Stimulated activated effector memory CD8-positive, alpha-beta T cell treated with anti-CD3 and anti-CD28 coated beads, Interleukin-12 subunit alpha, Interleukin-12 subunit beta, amount 100 ng/mL, for 72 hours (primary cell): ENCODE results near the gene KCTD7.
"Not testable (repeated sequence)": the region's sequence is repeated elsewhere in the genome, so short reads cannot be mapped to it uniquely, and the experiment has no call there.

Experiments
- ATAC-seq: fragments of 150-1000 bp; cut with Tn5 transposase; 2 replicates; pipeline ENCODE4 v1.10.0; 2021
- DNase-seq, 2 donors: peaks; one replicate each; pipeline ENCODE4 v3.0.0; 2021 to 2022; ENCODE audit warnings: low spot score in 2 of 2
- H3K27ac Mint-ChIP-seq: one replicate; pipeline ENCODE4 v1.8.0; 2022; ENCODE audit warnings: mild to moderate bottlenecking, mixed read lengths
- H3K36me3 Mint-ChIP-seq: one replicate; pipeline ENCODE4 v1.8.0; 2022; ENCODE audit warnings: mild to moderate bottlenecking, mixed read lengths
- H3K4me1 Mint-ChIP-seq: one replicate; pipeline ENCODE4 v1.8.0; 2022; ENCODE audit warnings: mixed read lengths
- H3K4me3 Mint-ChIP-seq: one replicate; pipeline ENCODE4 v1.8.0; 2022; ENCODE audit warnings: mild to moderate bottlenecking, mixed read lengths
- H3K9me3 Mint-ChIP-seq: one replicate; pipeline ENCODE4 v1.8.0; 2022; ENCODE audit warnings: mixed read lengths

KCTD7 gene

DNA sequence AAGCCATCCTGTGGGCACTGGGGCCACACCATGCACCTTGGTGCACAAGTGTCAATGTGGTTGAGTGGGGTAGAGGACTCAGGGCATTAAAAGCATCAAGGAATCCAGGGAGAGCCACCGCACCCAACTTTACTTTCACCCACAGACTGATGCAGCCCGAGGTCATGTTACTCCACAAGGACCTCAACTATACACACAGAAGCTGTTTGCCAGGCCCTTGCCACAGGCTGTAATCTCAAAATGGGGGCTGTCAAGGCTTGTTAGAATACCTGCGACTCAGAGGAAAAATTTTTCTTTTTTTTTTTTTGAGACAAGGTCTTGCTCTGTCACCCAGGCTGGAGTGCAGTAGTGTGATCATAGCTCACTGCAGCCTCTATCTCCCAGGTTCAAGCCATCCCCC is 26.5 kb upstream of the KCTD7 start:
- H3K36me3 Mint-ChIP-seq, result no peaks in the 10 kb centered on the region
- ATAC-seq (no peak), DNase-seq (no peak)

DNA sequence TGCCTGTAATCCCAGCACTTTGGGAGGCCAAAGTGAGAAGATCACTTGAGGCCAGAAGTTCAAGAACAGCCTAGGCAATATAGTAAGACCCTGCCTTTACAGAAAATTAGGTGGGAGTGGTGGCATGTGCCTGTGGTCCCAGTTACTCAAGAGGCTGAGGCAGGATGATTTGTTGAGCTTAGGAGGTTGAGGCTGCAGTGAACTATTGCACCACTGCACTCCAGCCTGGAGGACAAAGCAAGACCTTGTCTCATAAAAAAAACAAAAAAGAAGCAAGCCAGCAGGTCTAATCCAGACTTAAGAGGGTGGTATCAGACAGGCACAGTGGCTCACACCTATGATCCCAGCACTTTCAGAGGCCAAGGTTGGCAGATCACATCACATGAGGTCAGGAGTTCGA is 24.5 kb upstream of the KCTD7 start:
- H3K27ac Mint-ChIP-seq, result no peak overlapping the region
- H3K9me3 Mint-ChIP-seq, result no peaks in the 10 kb centered on the region
- DNase-seq (no peak), ATAC-seq (no peak)
- H3K36me3 Mint-ChIP-seq, result no peaks in the 10 kb centered on the region
- H3K4me1 Mint-ChIP-seq, result no peaks in the 10 kb centered on the region
- H3K4me3 Mint-ChIP-seq, result no peak overlapping the region

More for the DNA sequence above, 26.5 kb upstream of the KCTD7 start:
- Mint-ChIP-seq H3K9me3 (no peaks in the 10 kb centered on the region), H3K4me1 (no peaks in the 10 kb centered on the region), H3K27ac (no peak overlapping the region), H3K4me3 (no peak overlapping the region)

DNA sequence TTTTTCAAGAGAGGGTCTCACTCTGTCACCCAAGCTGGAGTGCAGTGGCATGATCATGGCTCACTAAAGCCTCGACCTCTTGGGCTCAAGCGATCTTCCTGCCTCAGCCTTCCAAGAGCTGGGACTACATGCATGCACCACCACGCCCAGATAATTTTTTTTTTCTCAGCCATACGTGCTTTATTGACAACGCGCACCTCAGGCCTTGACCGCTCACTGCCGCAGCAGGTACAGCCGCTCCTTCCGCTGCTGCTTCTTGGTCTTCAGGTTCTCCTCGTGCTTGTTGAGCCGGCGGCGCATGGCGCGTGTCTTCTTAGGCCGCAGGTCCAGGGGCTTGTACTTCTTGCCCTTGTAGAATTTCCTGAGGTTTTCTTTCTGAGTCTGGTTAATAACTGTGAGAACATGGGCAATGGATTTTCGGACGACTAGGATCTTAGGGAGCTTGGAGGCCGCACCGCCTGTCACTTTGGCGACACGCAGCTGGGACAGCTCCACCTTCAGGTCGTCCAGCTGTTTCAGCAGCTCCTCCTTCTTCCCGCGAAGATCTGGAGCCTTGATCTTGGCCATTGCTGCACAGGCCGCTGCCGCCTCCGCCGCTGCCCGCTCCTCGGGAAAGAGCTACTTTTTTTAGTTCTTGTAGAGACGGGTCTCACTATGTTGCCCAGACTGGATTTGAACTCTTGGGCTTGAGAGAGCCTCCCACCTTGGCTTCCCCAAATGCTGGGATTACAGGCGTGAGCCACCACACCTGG is 22.0 kb upstream of the KCTD7 start:
- H3K9me3 Mint-ChIP-seq, H3K27ac Mint-ChIP-seq, DNase-seq, H3K4me3 Mint-ChIP-seq, ATAC-seq, H3K36me3 Mint-ChIP-seq, H3K4me1 Mint-ChIP-seq: not testable (repeated sequence)

DNA sequence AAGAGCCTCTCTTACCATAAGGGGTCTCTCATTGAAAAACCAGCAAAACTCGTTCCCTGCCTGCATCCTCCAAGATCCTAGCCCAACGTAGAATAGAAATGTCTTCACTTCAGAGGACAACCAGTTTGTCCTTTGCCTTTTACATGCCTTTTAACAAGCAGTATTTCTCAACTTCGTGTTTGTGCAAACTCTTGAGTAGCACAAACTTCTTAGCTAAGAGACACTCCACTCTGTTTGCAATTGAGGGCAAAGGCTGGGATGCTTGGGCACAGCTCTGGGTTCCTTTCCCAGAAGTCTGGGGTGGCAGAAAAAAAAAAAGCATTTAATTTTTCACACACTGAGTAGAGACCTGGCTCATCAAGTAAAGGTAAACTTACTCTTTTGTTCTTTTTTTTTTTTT is 19.5 kb upstream of the KCTD7 start:
- no peak overlapping the region for H3K27ac Mint-ChIP-seq
- H3K36me3 Mint-ChIP-seq, result no peaks in the 10 kb centered on the region
- H3K4me1 Mint-ChIP-seq, result no peaks in the 10 kb centered on the region
- H3K4me3 Mint-ChIP-seq, result no peak overlapping the region
- H3K9me3 Mint-ChIP-seq, result no peaks in the 10 kb centered on the region
- DNase-seq (no peak), ATAC-seq (no peak)

DNA sequence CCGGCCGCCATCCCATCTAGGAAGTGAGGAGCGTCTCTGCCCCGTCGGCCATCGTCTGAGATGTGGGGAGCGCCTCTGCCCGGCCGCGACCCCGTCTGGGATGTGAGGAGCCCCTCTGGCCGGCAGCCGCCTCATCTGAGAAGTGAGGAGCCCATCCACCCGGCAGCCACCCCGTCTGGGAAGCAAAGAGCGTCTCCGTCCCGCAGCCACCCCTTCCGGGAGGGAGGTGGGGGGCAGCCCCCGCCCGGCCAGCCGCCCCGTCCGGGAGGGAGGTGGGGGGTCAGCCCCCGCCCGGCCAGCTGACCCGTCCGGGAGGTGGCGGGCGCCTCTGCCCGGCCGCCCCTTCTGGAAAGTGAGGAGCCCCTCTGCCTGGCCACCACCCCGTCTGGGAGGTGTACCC is 14.1 kb upstream of the KCTD7 start:
- not testable (repeated sequence) for H3K27ac Mint-ChIP-seq, DNase-seq, ATAC-seq, H3K36me3 Mint-ChIP-seq, H3K4me1 Mint-ChIP-seq, H3K9me3 Mint-ChIP-seq, H3K4me3 Mint-ChIP-seq

DNA sequence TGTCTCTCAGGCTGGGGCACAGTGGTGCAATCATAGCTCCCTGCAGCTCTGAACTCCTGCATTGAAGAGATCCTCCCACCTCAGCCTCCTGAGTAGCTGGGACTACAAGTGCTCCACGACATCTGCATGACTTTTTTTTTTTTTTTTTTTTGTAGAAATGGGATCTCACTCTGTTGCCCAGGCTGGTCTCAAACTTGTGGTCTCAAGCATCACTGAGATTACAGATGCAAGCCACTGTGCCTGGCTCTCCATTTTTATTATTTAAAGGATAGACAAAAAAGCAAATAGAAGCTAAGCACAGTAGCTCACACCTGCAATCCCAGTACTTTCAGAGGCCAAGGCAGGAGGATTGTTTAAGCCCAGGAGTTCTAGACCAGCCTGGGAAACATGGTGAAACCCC is 13.0 kb upstream of the KCTD7 start:
- no peak overlapping the region for H3K4me3 Mint-ChIP-seq
- ATAC-seq (no peak), DNase-seq (no peak)
- no peaks in the 10 kb centered on the region for H3K4me1 Mint-ChIP-seq
- no peak overlapping the region for H3K27ac Mint-ChIP-seq
- no peaks in the 10 kb centered on the region for H3K9me3 Mint-ChIP-seq
- no peaks in the 10 kb centered on the region for H3K36me3 Mint-ChIP-seq

GRCh38 chr7:66617295-66617694 is 11.4 kb upstream of the KCTD7 start:
- no peaks in the 10 kb centered on the region for H3K9me3 Mint-ChIP-seq
- no peaks in the 10 kb centered on the region for H3K36me3 Mint-ChIP-seq
- H3K27ac Mint-ChIP-seq, result no peak overlapping the region
- no peak overlapping the region for H3K4me3 Mint-ChIP-seq
- H3K4me1 Mint-ChIP-seq, result no peaks in the 10 kb centered on the region
- ATAC-seq (no peak), DNase-seq (no peak)

- not testable (repeated sequence) for H3K4me1 Mint-ChIP-seq, H3K4me3 Mint-ChIP-seq, H3K9me3 Mint-ChIP-seq, H3K27ac Mint-ChIP-seq, H3K36me3 Mint-ChIP-seq, DNase-seq, ATAC-seq
Observed at GRCh38 chr7:66619341-66619948, 9.2 kb upstream of the KCTD7 start.

GRCh38 chr7:66626331-66626934 is 2.2 kb upstream of the KCTD7 start:
- H3K9me3 Mint-ChIP-seq, result no peaks in the 10 kb centered on the region
- H3K4me3 Mint-ChIP-seq, result no peak overlapping the region
- H3K4me1 Mint-ChIP-seq, result peaks cover 28% of the 10 kb centered on the region
- no peak overlapping the region for H3K27ac Mint-ChIP-seq
- no peak for ATAC-seq
- H3K36me3 Mint-ChIP-seq, result no peaks in the 10 kb centered on the region
- DNase-seq, result no peak

DNA sequence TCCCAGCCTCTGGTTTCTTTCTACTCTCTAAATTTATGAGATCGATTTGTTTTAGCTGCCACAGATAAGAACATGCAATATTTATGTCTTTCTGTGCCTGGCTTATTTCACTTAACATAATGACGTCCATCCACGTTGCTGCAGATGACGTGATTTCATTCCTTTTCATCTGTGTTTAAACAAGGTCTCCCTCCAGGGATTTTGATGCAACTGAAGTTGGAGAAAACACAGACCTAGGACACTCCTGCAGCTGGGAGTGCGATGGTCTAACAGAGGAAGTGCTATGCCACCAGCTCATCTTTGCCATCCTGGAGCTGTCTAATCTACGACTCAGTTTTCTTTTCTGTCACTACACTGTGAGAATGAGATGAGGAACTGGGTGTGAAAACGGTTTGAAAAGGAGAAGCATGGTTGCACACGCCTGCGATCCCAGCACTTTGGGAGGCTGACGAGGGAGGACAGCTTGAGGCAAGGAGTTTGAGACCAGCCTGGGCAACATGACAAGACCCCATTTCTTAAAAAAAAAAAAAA is 1.5 kb upstream of the KCTD7 start:
- Mint-ChIP-seq H3K9me3 (no peaks in the 10 kb centered on the region), H3K4me3 (peak overlapping the region; percentile 61), H3K27ac (no peak overlapping the region), H3K36me3 (no peaks in the 10 kb centered on the region), H3K4me1 (peaks cover 36% of the 10 kb centered on the region)
- DNase-seq (no peak), ATAC-seq (no peak)

DNA sequence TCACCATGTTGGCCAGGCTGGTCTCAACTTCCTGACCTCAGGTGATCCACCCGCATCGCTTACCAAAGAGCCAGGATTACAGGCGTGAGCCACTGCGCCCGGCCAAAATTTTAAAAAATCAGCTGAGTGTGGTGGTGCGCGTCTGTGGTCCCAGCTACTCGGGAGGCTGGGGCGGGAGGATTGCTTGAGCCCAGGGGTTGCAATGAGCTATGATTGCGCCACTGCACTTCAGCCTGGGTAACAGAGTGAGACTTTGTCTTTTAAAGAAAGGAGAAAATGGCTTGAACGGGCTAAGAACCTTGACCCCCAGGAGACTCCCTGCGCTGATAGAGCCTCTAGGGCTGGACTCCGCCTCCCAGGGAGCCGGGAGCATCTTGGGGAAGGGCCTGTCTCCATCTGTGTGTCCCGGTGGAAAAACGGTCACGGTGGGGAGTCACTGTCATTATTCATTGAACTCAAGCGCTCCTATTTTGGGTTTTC is 760 bp upstream of the KCTD7 start:
- no peak for DNase-seq

DNA sequence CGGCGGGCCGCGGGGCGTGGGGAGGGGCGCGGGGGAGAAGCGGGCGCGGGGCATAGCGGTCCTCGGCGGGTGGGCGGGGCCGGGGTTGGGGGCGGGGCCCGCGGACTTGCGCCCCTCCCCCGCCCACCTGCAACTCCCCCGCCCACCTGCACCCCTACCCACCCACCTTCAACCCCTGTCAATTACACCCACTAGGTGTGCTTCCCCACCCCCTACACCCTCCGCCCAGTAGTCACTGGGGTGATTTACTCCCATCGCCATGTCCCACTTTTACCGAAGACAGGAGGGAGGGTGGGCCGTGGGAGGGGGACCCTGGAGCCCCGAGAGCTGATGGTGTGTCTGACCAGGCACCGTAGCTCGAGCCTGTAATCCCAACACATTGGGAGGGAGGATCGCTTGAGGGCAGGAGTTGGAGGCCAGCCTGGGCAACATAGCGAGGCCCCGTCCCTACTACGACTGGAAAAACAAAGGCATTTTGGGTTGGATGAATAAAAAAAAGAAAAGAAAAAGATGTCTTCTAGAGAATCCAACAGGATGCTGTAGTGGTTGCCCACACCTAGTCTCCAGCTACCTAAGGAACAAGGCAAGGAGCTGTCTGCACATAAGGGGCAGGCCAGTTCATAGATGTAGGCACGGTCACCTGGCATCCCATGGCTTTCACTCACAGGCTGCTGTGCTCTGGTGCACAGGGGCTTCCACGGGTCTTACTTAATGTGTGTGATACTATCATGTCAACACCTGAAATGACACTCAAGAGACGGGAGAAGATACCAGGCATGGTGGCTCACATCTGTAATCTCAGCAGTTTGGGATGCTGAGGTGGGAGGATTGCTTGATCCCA is 761 bp downstream of the KCTD7 start:
- no peak for ATAC-seq
- Mint-ChIP-seq H3K4me1 (peaks cover 50% of the 10 kb centered on the region), H3K36me3 (peaks cover 22% of the 10 kb centered on the region), H3K4me3 (peak overlapping the region; percentile 61), H3K9me3 (no peaks in the 10 kb centered on the region), H3K27ac (peak overlapping the region; percentile 74)
- DNase-seq, result no peak

More for the DNA sequence above, 760 bp upstream of the KCTD7 start:
- ATAC-seq, result no peak
- Mint-ChIP-seq H3K4me3 (peak overlapping the region; percentile 61), H3K36me3 (peaks cover 7% of the 10 kb centered on the region), H3K9me3 (no peaks in the 10 kb centered on the region), H3K4me1 (peaks cover 43% of the 10 kb centered on the region), H3K27ac (peak overlapping the region; percentile 74)

- Mint-ChIP-seq H3K9me3 (no peaks in the 10 kb centered on the region), H3K36me3 (peaks cover 29% of the 10 kb centered on the region), H3K27ac (peak overlapping the region; percentile 92), H3K4me3 (peak overlapping the region; percentile 61), H3K4me1 (peaks cover 57% of the 10 kb centered on the region)
- ATAC-seq (no peak), DNase-seq (no peak)
Observed at GRCh38 chr7:66630531-66630930, 1.9 kb downstream of the KCTD7 start.

- H3K4me3 Mint-ChIP-seq, result peak overlapping the region; percentile 61
- H3K9me3 Mint-ChIP-seq, result no peaks in the 10 kb centered on the region
- H3K36me3 Mint-ChIP-seq, result peaks cover 30% of the 10 kb centered on the region
- no peak for ATAC-seq
- peak overlapping the region; percentile 92 for H3K27ac Mint-ChIP-seq
- DNase-seq, result no peak
- peaks cover 63% of the 10 kb centered on the region for H3K4me1 Mint-ChIP-seq
Observed at GRCh38 chr7:66631471-66631870, 2.8 kb downstream of the KCTD7 start.

DNA sequence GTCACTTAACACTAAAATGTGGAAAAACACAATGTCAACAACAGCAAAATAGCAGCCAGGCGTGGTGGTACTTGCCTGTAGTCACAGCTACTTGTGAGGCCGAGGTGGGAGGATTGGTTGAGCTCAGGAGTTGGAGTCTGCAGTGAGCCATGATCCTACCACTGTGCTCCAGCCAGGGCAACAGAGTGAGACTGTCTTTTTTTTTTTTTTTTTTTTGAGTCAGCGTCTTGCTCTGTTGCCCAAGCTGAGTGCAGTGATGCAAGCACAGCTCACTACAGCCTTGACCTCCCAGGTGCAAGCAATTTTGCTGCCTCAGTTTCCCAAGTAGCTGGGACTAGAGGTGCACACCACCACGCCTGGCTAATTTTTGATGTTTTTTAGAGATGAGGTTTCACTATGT is 6.1 kb downstream of the KCTD7 start:
- Mint-ChIP-seq H3K36me3 (peaks cover 63% of the 10 kb centered on the region), H3K27ac (peak overlapping the region; percentile 60), H3K4me1 (peaks cover 55% of the 10 kb centered on the region), H3K9me3 (no peaks in the 10 kb centered on the region), H3K4me3 (peak overlapping the region; percentile 13)
- DNase-seq (no peak), ATAC-seq (no peak)
